GM12872 (cell line): ENCODE results near the gene PLEKHA8.

Source experiments
- CTCF ChIP-seq: IDR thresholded peaks from 3 replicates; pipeline ENCODE4 v1.5.1; 2011; ENCODE audit warnings: low read depth, mild to moderate bottlenecking, low read length, moderate library complexity; ENCODE audit not compliant: insufficient read depth

Gene PLEKHA8

GRCh38 chr7:30048582-30048981 lies 20.4 kb downstream of the PLEKHA8 start:
- TF ChIP-seq CTCF = no peak

- no peak for TF ChIP-seq CTCF
Observed at GRCh38 chr7:30049173-30049572, 21.0 kb downstream of the PLEKHA8 start.

GRCh38 chr7:30053068-30053467 lies 24.9 kb downstream of the PLEKHA8 start:
- TF ChIP-seq CTCF = no peak

GRCh38 chr7:30057741-30058140 lies 29.5 kb downstream of the PLEKHA8 start:
- TF ChIP-seq CTCF = no peak

- TF ChIP-seq CTCF = peak; percentile 63
Observed at GRCh38 chr7:30061786-30062185, 33.6 kb downstream of the PLEKHA8 start.

GRCh38 chr7:30062587-30062986 lies 34.4 kb downstream of the PLEKHA8 start:
- TF ChIP-seq CTCF = peak; percentile 60

- no peak for TF ChIP-seq CTCF
Observed at GRCh38 chr7:30065746-30066145, 37.5 kb downstream of the PLEKHA8 start.

GRCh38 chr7:30066687-30067086 lies 38.5 kb downstream of the PLEKHA8 start:
- TF ChIP-seq CTCF = no peak
